Peyer's patch (tissue), 4 donors: Measurements from ENCODE around the gene ABCC4.

ENCODE experiments used
- POLR2A ChIP-seq, 2 donors: fragments of 450-650 bp; IDR thresholded peaks; one replicate each; pipeline ENCODE4 v1.5.1; 2017; ENCODE audit warnings: antibody characterized with exemption in 2 of 2, mild to moderate bottlenecking in 2 of 2, moderate library complexity in 2 of 2
- TF ChIP-seq, protein P1 (sequence below), 6 experiments: fragments of 450-650 bp in 4 of 6; fragments of 200-600 bp in 2 of 6; sonication (generic) in 1 of 6; IDR thresholded peaks; one replicate each; pipeline ENCODE4 v1.5.1; 2017 to 2019; ENCODE audit warnings: antibody characterized with exemption in 6 of 6, mild to moderate bottlenecking in 3 of 6, moderate library complexity in 1 of 6

DNA sequence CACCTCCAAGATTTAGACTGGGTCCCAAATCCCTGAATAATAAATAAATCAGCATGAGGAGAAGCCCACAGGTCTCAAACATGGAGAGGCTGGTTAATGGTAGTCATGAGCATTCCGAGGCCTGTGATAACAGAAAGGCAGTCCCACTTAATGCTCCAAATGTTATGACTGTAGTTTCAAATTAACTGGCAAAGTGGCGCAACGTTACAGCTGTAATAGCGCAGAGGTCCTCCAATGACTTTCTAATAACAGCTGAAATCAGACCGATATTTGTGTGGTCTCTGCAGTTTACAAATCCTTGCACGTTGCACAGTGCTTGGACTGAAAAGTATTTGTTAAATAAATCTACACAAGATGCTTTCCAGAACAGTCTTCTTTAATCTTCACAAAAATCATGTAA lies 141.8 kb downstream of the ABCC4 start:
- TF ChIP-seq, protein P1, sequence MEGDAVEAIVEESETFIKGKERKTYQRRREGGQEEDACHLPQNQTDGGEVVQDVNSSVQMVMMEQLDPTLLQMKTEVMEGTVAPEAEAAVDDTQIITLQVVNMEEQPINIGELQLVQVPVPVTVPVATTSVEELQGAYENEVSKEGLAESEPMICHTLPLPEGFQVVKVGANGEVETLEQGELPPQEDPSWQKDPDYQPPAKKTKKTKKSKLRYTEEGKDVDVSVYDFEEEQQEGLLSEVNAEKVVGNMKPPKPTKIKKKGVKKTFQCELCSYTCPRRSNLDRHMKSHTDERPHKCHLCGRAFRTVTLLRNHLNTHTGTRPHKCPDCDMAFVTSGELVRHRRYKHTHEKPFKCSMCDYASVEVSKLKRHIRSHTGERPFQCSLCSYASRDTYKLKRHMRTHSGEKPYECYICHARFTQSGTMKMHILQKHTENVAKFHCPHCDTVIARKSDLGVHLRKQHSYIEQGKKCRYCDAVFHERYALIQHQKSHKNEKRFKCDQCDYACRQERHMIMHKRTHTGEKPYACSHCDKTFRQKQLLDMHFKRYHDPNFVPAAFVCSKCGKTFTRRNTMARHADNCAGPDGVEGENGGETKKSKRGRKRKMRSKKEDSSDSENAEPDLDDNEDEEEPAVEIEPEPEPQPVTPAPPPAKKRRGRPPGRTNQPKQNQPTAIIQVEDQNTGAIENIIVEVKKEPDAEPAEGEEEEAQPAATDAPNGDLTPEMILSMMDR (IDR thresholded peaks at IDR 0.05): no peak
- TF ChIP-seq POLR2A (IDR thresholded peaks at IDR 0.05): no peak
